Mucosa of descending colon (tissue), 3 donors: Measurements from ENCODE around the gene CCDC40. TPM values are rescaled to one million over a fixed set of nuclear protein-coding genes. Genes with fewer than 3 reads are reported as not detected.

Experiments
- ATAC-seq: fragments of 200-7000 bp; cut with Tn5 transposase; one replicate; pipeline ENCODE4 v1.9.1; 2020; ENCODE audit warnings: mild to moderate bottlenecking, moderate library complexity
- DNase-seq, 3 donors: peaks; one replicate each; pipeline ENCODE4 v3.0.0-alpha.2; 2020
- H3K36me3 ChIP-seq: fragments of 200-600 bp; one replicate; pipeline ENCODE4 v1.8.0; 2021; ENCODE audit warnings: low read depth, mild to moderate bottlenecking
- H3K4me1 ChIP-seq: fragments of 200-600 bp; one replicate; pipeline ENCODE4 v1.8.0; 2021; ENCODE audit warnings: low read depth, mild to moderate bottlenecking
- H3K4me3 ChIP-seq: fragments of 200-600 bp; one replicate; pipeline ENCODE4 v1.8.0; 2021; ENCODE audit warnings: mild to moderate bottlenecking
- H3K9me3 ChIP-seq: fragments of 200-600 bp; one replicate; pipeline ENCODE4 v1.8.0; 2021; ENCODE audit warnings: mild to moderate bottlenecking
- CTCF ChIP-seq: fragments of 200-600 bp; IDR thresholded peaks from one replicate; pipeline ENCODE4 v1.8.0; 2022; ENCODE audit warnings: antibody characterized with exemption, mild to moderate bottlenecking
- intact Hi-C, 2 donors: fragments of 100-400 bp; cut with DNase I in 1 of 2; cut with micrococcal nuclease in 1 of 2; formaldehyde crosslinking; loops; one replicate each; pipeline versions ENCODE4 v1.11.0 to v1.11.1; 2022; cut with DNase I, micrococcal nuclease
- total RNA-seq, 3 donors: library from RNA; stranded (reverse); fragmentation: NEBNext Ultra II Directional in 2 of 3; extraction: Animal tissue kit (Norgen Biotek cat#: 25700) in 2 of 3; gene quantifications; one replicate each; pipeline versions ENCODE4 v1.2.1 to v1.2.4, GENCODE V29; 2021 to 2023
- donor health status: DM: no; HTN: no; CAD: no; lungs with moderate emphysema.
- donor health status: DM: no; HTN: no; CAD: no.
- donor health status: DM: no; HTN: yes; CAD: no.

CCDC40 gene
- total RNA-seq, 3 donors from 2014 or later, result 2.1 to 5.9 (median 2.7) TPM

DNA sequence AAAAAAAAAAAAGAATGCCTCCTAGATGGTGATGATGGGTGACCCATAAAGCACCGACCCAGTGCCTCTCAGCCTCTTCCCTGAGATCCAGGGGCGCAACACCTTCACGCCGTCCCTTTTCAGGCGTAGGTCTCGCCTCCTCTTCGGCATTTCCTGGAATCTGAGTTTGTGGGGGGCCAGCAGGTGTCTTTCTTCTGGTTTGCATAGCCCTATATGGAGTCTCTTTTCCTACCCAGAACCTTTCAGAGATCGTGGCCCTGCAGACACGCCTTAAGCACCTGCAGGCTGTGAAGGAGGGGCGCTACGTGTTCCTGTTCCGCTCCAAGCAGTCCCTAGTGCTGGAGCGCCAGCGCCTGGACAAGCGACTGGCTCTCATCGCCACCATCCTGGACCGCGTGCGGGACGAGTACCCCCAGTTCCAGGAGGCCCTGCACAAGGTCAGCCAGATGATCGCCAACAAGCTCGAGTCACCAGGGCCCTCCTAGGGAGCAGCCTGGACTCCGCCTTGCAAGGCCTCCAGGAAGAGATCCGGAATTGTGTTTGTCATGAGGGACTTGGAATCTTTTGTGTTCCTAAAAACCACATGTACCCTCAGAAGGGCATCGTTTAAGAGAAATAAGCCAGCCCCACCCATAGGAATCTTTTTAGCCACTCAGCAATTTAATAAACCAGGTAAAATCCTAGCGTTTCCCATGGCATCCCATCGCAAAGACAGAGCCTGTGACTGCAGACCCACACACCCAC, 63.0 kb downstream of the CCDC40 start:
- intact Hi-C loops, result no loop called here
- H3K9me3 ChIP-seq, result no peaks in the 10 kb centered on the region
- ATAC-seq (no peak), DNase-seq (no peak)
- H3K36me3 ChIP-seq, result no peaks in the 10 kb centered on the region
- no peak for TF ChIP-seq CTCF
- no peak overlapping the region for H3K4me3 ChIP-seq
- H3K4me1 ChIP-seq, result peaks cover 7% of the 10 kb centered on the region

GRCh38 chr17:80100035-80100323, 63.5 kb downstream of the CCDC40 start:
- Histone ChIP-seq H3K36me3 (no peaks in the 10 kb centered on the region), H3K4me3 (no peak overlapping the region), H3K9me3 (no peaks in the 10 kb centered on the region), H3K4me1 (peaks cover 7% of the 10 kb centered on the region)
- no peak for TF ChIP-seq CTCF
- DNase-seq, result no peak
- no peak for ATAC-seq
- intact Hi-C loops, result no loop called here

DNA sequence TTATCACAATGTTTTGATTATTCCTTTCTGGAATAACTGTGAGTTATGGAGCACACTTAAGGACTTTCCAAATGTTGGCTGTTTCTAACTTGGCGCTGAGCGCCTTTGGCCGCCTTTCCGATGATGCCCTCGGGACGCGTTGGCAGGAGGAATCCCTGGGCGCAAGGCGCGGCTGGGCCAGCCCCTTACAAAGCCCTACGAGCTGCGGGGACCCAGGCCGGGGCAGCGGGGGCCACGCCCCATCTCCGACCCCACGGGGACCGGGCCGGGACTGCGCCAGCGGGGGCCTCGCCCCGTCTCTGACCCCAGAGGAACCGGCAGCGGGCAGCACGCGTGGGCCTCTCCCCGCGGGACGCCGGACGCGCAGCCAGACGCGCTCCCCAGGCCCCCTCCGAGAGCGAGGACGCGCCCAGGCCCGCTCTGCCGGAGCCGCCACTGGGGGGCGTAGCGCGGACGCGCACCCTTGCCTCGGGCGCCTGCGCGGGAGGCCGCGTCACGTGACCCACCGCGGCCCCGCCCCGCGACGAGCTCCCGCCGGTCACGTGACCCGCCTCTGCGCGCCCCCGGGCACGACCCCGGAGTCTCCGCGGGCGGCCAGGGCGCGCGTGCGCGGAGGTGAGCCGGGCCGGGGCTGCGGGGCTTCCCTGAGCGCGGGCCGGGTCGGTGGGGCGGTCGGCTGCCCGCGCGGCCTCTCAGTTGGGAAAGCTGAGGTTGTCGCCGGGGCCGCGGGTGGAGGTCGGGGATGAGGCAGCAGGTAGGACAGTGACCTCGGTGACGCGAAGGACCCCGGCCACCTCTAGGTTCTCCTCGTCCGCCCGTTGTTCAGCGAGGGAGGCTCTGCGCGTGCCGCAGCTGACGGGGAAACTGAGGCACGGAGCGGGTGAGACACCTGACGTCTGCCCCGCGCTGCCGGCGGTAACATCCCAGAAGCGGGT, 64.8 kb downstream of the CCDC40 start, which contains the start of gene GAA:
Gene GAA (plus strand): TSS at position 571 of the 935 bp plus-strand sequence. CDS start 3,006 bp downstream, outside the sequence.
- TF ChIP-seq CTCF, result peak; percentile 92
- DNase-seq (peak; percentile 87 to 93 (median 89)), ATAC-seq (peak; percentile 95)
- Histone ChIP-seq H3K4me3 (peak within 1 kb of the TSS; percentile 86), H3K36me3 (no peaks in the 10 kb centered on the region), H3K9me3 (no peaks in the 10 kb centered on the region), H3K4me1 (peaks cover 7% of the 10 kb centered on the region)
- intact Hi-C loops, result no loop called here

- DNase-seq, result peak in 1 of 3 donors; percentile 23
- H3K36me3 ChIP-seq, result no peaks in the 10 kb centered on the region
- intact Hi-C loops, result no loop called here
- peak; percentile 33 for ATAC-seq
- peak overlapping the region; percentile 86 for H3K4me3 ChIP-seq
- no peak for TF ChIP-seq CTCF
- H3K4me1 ChIP-seq, result peaks cover 7% of the 10 kb centered on the region
- no peaks in the 10 kb centered on the region for H3K9me3 ChIP-seq
Measured at GRCh38 chr17:80101946-80102663, 65.7 kb downstream of the CCDC40 start.

DNA sequence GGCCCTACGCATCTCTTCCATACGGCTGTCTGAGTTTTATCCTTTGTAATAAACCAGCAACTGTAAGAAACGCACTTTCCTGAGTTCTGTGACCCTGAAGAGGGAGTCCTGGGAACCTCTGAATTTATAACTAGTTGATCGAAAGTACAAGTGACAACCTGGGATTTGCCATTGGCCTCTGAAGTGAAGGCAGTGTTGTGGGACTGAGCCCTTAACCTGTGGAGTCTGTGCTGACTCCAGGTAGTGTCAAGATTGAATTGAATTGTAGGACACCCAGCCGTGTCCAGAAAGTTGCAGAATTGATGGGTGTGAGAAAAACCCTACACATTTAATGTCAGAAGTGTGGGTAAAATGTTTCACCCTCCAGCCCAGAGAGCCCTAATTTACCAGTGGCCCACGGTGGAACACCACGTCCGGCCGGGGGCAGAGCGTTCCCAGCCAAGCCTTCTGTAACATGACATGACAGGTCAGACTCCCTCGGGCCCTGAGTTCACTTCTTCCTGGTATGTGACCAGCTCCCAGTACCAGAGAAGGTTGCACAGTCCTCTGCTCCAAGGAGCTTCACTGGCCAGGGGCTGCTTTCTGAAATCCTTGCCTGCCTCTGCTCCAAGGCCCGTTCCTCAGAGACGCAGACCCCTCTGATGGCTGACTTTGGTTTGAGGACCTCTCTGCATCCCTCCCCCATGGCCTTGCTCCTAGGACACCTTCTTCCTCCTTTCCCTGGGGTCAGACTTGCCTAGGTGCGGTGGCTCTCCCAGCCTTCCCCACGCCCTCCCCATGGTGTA, 66.4 kb downstream of the CCDC40 start:
- H3K4me1 ChIP-seq, result peaks cover 7% of the 10 kb centered on the region
- intact Hi-C loops, result no loop called here
- no peak for DNase-seq
- no peak overlapping the region for H3K4me3 ChIP-seq
- no peaks in the 10 kb centered on the region for H3K9me3 ChIP-seq
- no peak for ATAC-seq
- H3K36me3 ChIP-seq, result no peaks in the 10 kb centered on the region
- TF ChIP-seq CTCF, result no peak
